ENCODE data around the gene PTPRG.

The PTPRG gene

GRCh38 chr3:61866153-61866542 lies 304.8 kb downstream of the PTPRG start:
- DNase-seq (ENCODE audit: low spot score) = no peak

GRCh38 chr3:61866961-61867461 lies 305.6 kb downstream of the PTPRG start:
- no peak for DNase-seq (ENCODE audit: low spot score)

GRCh38 chr3:61868499-61868898 lies 307.1 kb downstream of the PTPRG start:
- no peak for DNase-seq (ENCODE audit: low spot score)

- no peak for DNase-seq (ENCODE audit: low spot score)
These were observed 308.0 kb downstream of the PTPRG start for GRCh38 chr3:61869371-61869770.

- no peak for DNase-seq (ENCODE audit: low spot score)
These were observed 310.3 kb downstream of the PTPRG start for GRCh38 chr3:61871644-61872043.

GRCh38 chr3:61872077-61872706 lies 310.8 kb downstream of the PTPRG start:
- DNase-seq (ENCODE audit: low spot score) = no peak

- DNase-seq (ENCODE audit: low spot score) = no peak
These were observed 313.9 kb downstream of the PTPRG start for GRCh38 chr3:61875046-61875844.

GRCh38 chr3:61875976-61876671 lies 314.8 kb downstream of the PTPRG start:
- DNase-seq (ENCODE audit: low spot score) = no peak

- DNase-seq (ENCODE audit: low spot score) = no peak
These were observed 315.4 kb downstream of the PTPRG start for GRCh38 chr3:61876797-61877196.

- DNase-seq (ENCODE audit: low spot score) = no peak
These were observed 316.2 kb downstream of the PTPRG start for GRCh38 chr3:61877359-61878138.

GRCh38 chr3:61882253-61882652 lies 320.9 kb downstream of the PTPRG start:
- DNase-seq (ENCODE audit: low spot score) = no peak

- no peak for DNase-seq (ENCODE audit: low spot score)
These were observed 323.4 kb downstream of the PTPRG start for GRCh38 chr3:61884794-61885193.

GRCh38 chr3:61885414-61885813 lies 324.0 kb downstream of the PTPRG start:
- no peak for DNase-seq (ENCODE audit: low spot score)

- no peak for DNase-seq (ENCODE audit: low spot score)
These were observed 325.8 kb downstream of the PTPRG start for GRCh38 chr3:61887206-61887605.

- no peak for DNase-seq (ENCODE audit: low spot score)
These were observed 327.9 kb downstream of the PTPRG start for GRCh38 chr3:61889259-61889658.

- no peak for DNase-seq (ENCODE audit: low spot score)
These were observed 328.8 kb downstream of the PTPRG start for GRCh38 chr3:61890167-61890566.

- no peak for DNase-seq (ENCODE audit: low spot score)
These were observed 329.2 kb downstream of the PTPRG start for GRCh38 chr3:61890586-61890985.

GRCh38 chr3:61892891-61893290 lies 331.5 kb downstream of the PTPRG start:
- no peak for DNase-seq (ENCODE audit: low spot score)

GRCh38 chr3:61893840-61894566 lies 332.6 kb downstream of the PTPRG start:
- DNase-seq (ENCODE audit: low spot score) = no peak

- peak; percentile 78 for DNase-seq (ENCODE audit: low spot score)
These were observed 333.9 kb downstream of the PTPRG start for GRCh38 chr3:61894988-61895935.
